Measurements from ENCODE around the gene KLK3. TPM values are rescaled to one million over a fixed set of nuclear protein-coding genes. Genes with fewer than 3 reads are reported as not detected.

KLK3 gene
- polyA plus RNA-seq, 2 of the 4 experiments (the other 2 are of a cell fraction) = not detected

DNA sequence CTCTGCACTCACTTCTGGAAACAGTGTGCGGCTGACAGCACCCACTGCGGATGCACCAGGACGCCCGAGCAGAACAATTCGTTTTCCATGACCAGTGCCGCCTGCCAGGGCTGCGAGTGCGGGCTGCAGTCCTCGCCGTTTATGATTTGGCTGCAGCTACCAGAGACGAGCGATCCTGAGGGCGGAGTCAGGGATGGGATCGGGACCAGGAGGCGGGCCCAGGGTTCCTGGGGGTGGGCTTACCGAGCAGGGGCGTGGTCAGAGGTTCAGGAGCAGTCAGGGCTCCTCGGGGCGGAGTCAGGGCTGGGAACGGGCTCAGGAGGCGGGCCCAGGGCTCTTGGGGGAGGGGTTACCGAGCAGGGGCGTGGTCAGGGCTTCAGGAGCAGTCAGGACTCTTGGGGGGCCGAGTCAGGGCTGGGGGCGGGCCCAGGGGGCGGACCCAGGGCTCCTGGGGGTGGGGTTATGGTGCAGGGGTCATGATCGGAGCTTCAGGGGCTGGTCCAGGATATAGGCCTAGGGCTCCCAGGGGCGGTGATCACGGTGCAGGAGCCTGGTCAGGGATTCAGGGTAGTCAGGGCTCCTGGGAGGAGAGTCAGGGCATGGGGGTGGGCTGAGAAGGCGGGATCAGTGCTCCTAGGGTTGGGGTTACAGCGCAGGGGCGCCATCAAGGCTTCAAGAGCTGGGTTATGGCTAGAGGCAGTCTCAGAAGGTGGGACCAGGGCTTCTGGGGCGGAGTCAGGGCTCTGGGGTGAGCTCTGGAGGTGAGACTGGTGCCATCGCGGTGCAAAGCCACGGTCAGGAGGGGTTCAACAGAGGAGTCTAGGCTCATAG lies 54.7 kb downstream of the KLK3 start:
- ATAC-seq (peak; percentile 52 to 90), FAIRE-seq (no peak), DNase-seq (ENCODE audit: low read depth in 1 of 2, low spot score in 1 of 2) (peak; percentile 82 to 86)
- CTCF ChIA-PET = interaction anchor here (0.5 to 5.9 kb wide), 7 partner anchors 8 to 373 kb away, joined by 3 to 56 read pairs (median 3); no protein-coding TSS in a partner anchor
- Histone ChIP-seq H3K4me2 (peak overlapping the region; percentile 90), H3K9me3 (no peaks in the 10 kb centered on the region), H3K4me3 (peak overlapping the region; percentile 41), H3K27ac (peak overlapping the region in 1 of 2 experiments; percentile 26; a peak in 3 of 6 replicates), H3K4me1 (peaks cover 10% of the 10 kb centered on the region; the same call in 1 of the 3 replicates)
- no peak for TF ChIP-seq MAZ (IDR thresholded peaks at IDR 0.05; ENCODE audit: borderline replicate concordance, low read depth, low read length)
- TF ChIP-seq RARB (CRISPR knock-in tag; IDR thresholded peaks at IDR 0.05) = no peak
- TF ChIP-seq, protein P1, sequence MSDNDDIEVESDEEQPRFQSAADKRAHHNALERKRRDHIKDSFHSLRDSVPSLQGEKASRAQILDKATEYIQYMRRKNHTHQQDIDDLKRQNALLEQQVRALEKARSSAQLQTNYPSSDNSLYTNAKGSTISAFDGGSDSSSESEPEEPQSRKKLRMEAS (IDR thresholded peaks at IDR 0.05) = no peak
- no peak for TF ChIP-seq KDM5A (IDR thresholded peaks at IDR 0.05)
- no peak for TF ChIP-seq CBX8 (IDR thresholded peaks at IDR 0.05)
- no peak for TF ChIP-seq MYC (IDR thresholded peaks at IDR 0.05; ENCODE audit: borderline replicate concordance, low read length)
- TF ChIP-seq POLR2AphosphoS2 (conservative IDR thresholded peaks at IDR 0.05; ENCODE audit: low read length) = no peak
- WGBS (ENCODE audit: missing lambda C conversion rate) = 14% methylated on average over 17 of the region's 36 CpGs
- POLR2A ChIA-PET = no interaction called here

Other genes starting within 250 kb of the KLK3 start
- gene SYT3, start 215.0 kb upstream of the KLK3 start, polyA plus RNA-seq (2011; rRNA removed) = 0.25 and 0.29 TPM in 2 replicates
- gene SYT3, start 215.0 kb upstream of the KLK3 start, polyA plus RNA-seq (2017; fragmentation: RNase III; extraction: RNeasy Plus Mini Kit Qiagen cat#74134 plus additional on column Dnase treatment) = 0.45 to 1.2 TPM (median 1.1 TPM) in 3 replicates
- gene C19orf81, start 205.5 kb upstream of the KLK3 start, polyA plus RNA-seq (2011; rRNA removed) = 1.8 and 2.1 TPM in 2 replicates
- 7.9 to 9.5 TPM (median 8.2 TPM) in 3 replicates for gene C19orf81, start 205.5 kb upstream of the KLK3 start, polyA plus RNA-seq (2017; fragmentation: RNase III; extraction: RNeasy Plus Mini Kit Qiagen cat#74134 plus additional on column Dnase treatment)
- 0.01 and 0.04 TPM in 2 replicates for gene SHANK1, start 135.1 kb upstream of the KLK3 start, polyA plus RNA-seq (2011; rRNA removed)
- gene SHANK1, start 135.1 kb upstream of the KLK3 start, polyA plus RNA-seq (2017; fragmentation: RNase III; extraction: RNeasy Plus Mini Kit Qiagen cat#74134 plus additional on column Dnase treatment) = 0.07 to 0.17 TPM (median 0.09 TPM) in 3 replicates
- 1.4 and 1.5 TPM in 2 replicates for gene CLEC11A, start 131.6 kb upstream of the KLK3 start, polyA plus RNA-seq (2011; rRNA removed)
- gene CLEC11A, start 131.6 kb upstream of the KLK3 start, polyA plus RNA-seq (2017; fragmentation: RNase III; extraction: RNeasy Plus Mini Kit Qiagen cat#74134 plus additional on column Dnase treatment) = 5.0 to 6.4 TPM (median 6.2 TPM) in 3 replicates
- not detected in 2 replicates for gene GPR32, start 84.5 kb upstream of the KLK3 start, polyA plus RNA-seq (2011; rRNA removed)
- gene GPR32, start 84.5 kb upstream of the KLK3 start, polyA plus RNA-seq (2017; fragmentation: RNase III; extraction: RNeasy Plus Mini Kit Qiagen cat#74134 plus additional on column Dnase treatment) = not detected in 3 replicates
- not detected in 2 replicates for gene ACP4, start 64.5 kb upstream of the KLK3 start, polyA plus RNA-seq (2011; rRNA removed)
- not detected in 3 replicates for gene ACP4, start 64.5 kb upstream of the KLK3 start, polyA plus RNA-seq (2017; fragmentation: RNase III; extraction: RNeasy Plus Mini Kit Qiagen cat#74134 plus additional on column Dnase treatment)
- gene KLK1, start 31.1 kb upstream of the KLK3 start, polyA plus RNA-seq (2011; rRNA removed) = 0.25 and 0.30 TPM in 2 replicates
- not detected in 3 replicates for gene KLK1, start 31.1 kb upstream of the KLK3 start, polyA plus RNA-seq (2017; fragmentation: RNase III; extraction: RNeasy Plus Mini Kit Qiagen cat#74134 plus additional on column Dnase treatment)
- gene KLK15, start 21.3 kb upstream of the KLK3 start, polyA plus RNA-seq (2011; rRNA removed) = not detected in 2 replicates
- gene KLK15, start 21.3 kb upstream of the KLK3 start, polyA plus RNA-seq (2017; fragmentation: RNase III; extraction: RNeasy Plus Mini Kit Qiagen cat#74134 plus additional on column Dnase treatment) = not detected in 3 replicates
- gene KLK2, start 18.5 kb downstream of the KLK3 start, polyA plus RNA-seq (2011; rRNA removed) = 0.42 and 0.49 TPM in 2 replicates
- gene KLK2, start 18.5 kb downstream of the KLK3 start, polyA plus RNA-seq (2017; fragmentation: RNase III; extraction: RNeasy Plus Mini Kit Qiagen cat#74134 plus additional on column Dnase treatment) = 0.14 to 0.36 TPM (median 0.21 TPM) in 3 replicates
- gene KLK4, start 56.5 kb downstream of the KLK3 start, polyA plus RNA-seq (2011; rRNA removed) = not detected in 2 replicates
- gene KLK4, start 56.5 kb downstream of the KLK3 start, polyA plus RNA-seq (2017; fragmentation: RNase III; extraction: RNeasy Plus Mini Kit Qiagen cat#74134 plus additional on column Dnase treatment) = not detected in 3 replicates
- gene KLK5, start 98.1 kb downstream of the KLK3 start, polyA plus RNA-seq (2011; rRNA removed) = not detected in 2 replicates
- gene KLK5, start 98.1 kb downstream of the KLK3 start, polyA plus RNA-seq (2017; fragmentation: RNase III; extraction: RNeasy Plus Mini Kit Qiagen cat#74134 plus additional on column Dnase treatment) = not detected in 3 replicates
- gene KLK6, start 114.7 kb downstream of the KLK3 start, polyA plus RNA-seq (2011; rRNA removed) = 0.13 TPM in 2 replicates
- gene KLK6, start 114.7 kb downstream of the KLK3 start, polyA plus RNA-seq (2017; fragmentation: RNase III; extraction: RNeasy Plus Mini Kit Qiagen cat#74134 plus additional on column Dnase treatment) = not detected in 3 replicates
- not detected in 2 replicates for gene KLK7, start 129.0 kb downstream of the KLK3 start, polyA plus RNA-seq (2011; rRNA removed)
- not detected in 3 replicates for gene KLK7, start 129.0 kb downstream of the KLK3 start, polyA plus RNA-seq (2017; fragmentation: RNase III; extraction: RNeasy Plus Mini Kit Qiagen cat#74134 plus additional on column Dnase treatment)
- gene KLK8, start 146.7 kb downstream of the KLK3 start, polyA plus RNA-seq (2011; rRNA removed) = not detected in 2 replicates
- not detected in 3 replicates for gene KLK8, start 146.7 kb downstream of the KLK3 start, polyA plus RNA-seq (2017; fragmentation: RNase III; extraction: RNeasy Plus Mini Kit Qiagen cat#74134 plus additional on column Dnase treatment)
- 0.18 and 0.33 TPM in 2 replicates for gene KLK10, start 164.8 kb downstream of the KLK3 start, polyA plus RNA-seq (2011; rRNA removed)
- 0.05 TPM in 1 of 3 replicates, not detected in the others for gene KLK10, start 164.8 kb downstream of the KLK3 start, polyA plus RNA-seq (2017; fragmentation: RNase III; extraction: RNeasy Plus Mini Kit Qiagen cat#74134 plus additional on column Dnase treatment)
- gene KLK11, start 171.7 kb downstream of the KLK3 start, polyA plus RNA-seq (2011; rRNA removed) = not detected in 2 replicates
- gene KLK11, start 171.7 kb downstream of the KLK3 start, polyA plus RNA-seq (2017; fragmentation: RNase III; extraction: RNeasy Plus Mini Kit Qiagen cat#74134 plus additional on column Dnase treatment) = not detected in 3 replicates
- not detected in 2 replicates for gene KLK12, start 180.1 kb downstream of the KLK3 start, polyA plus RNA-seq (2011; rRNA removed)
- gene KLK12, start 180.1 kb downstream of the KLK3 start, polyA plus RNA-seq (2017; fragmentation: RNase III; extraction: RNeasy Plus Mini Kit Qiagen cat#74134 plus additional on column Dnase treatment) = not detected in 3 replicates
- not detected in 2 replicates for gene KLK13, start 210.2 kb downstream of the KLK3 start, polyA plus RNA-seq (2011; rRNA removed)
- 0.09 TPM in 1 of 3 replicates, not detected in the others for gene KLK13, start 210.2 kb downstream of the KLK3 start, polyA plus RNA-seq (2017; fragmentation: RNase III; extraction: RNeasy Plus Mini Kit Qiagen cat#74134 plus additional on column Dnase treatment)
- 0.14 and 0.22 TPM in 2 replicates for gene KLK14, start 228.0 kb downstream of the KLK3 start, polyA plus RNA-seq (2011; rRNA removed)
- 0.22 to 0.44 TPM in 2 of 3 replicates, not detected in the other for gene KLK14, start 228.0 kb downstream of the KLK3 start, polyA plus RNA-seq (2017; fragmentation: RNase III; extraction: RNeasy Plus Mini Kit Qiagen cat#74134 plus additional on column Dnase treatment)

Data from A549 (cell line).